Putamen (tissue), 1 donor: ENCODE results near the gene STIM2.
A peak's percentile ranks its signal among the peaks of the same experiment; 100 is the strongest.

ENCODE experiments used
- DNase-seq: peaks from one replicate; pipeline ENCODE4 v3.0.0-alpha.2; 2016; ENCODE audit warnings: low spot score

Gene STIM2

GRCh38 chr4:26837993-26838842 is 22.4 kb upstream of the STIM2 start:
- no peak for DNase-seq

GRCh38 chr4:26839016-26839415 is 21.6 kb upstream of the STIM2 start:
- DNase-seq = no peak

- DNase-seq = no peak
These were observed 21.1 kb upstream of the STIM2 start for GRCh38 chr4:26839534-26839951.

- DNase-seq = no peak
These were observed 19.9 kb upstream of the STIM2 start for GRCh38 chr4:26840786-26841185.

GRCh38 chr4:26842911-26843310 is 17.7 kb upstream of the STIM2 start:
- no peak for DNase-seq

GRCh38 chr4:26850528-26850927 is 10.1 kb upstream of the STIM2 start:
- no peak for DNase-seq

- no peak for DNase-seq
These were observed 9.5 kb upstream of the STIM2 start for GRCh38 chr4:26851129-26851528.

- DNase-seq = no peak
These were observed 5.9 kb upstream of the STIM2 start for GRCh38 chr4:26854701-26855100.

GRCh38 chr4:26856906-26857277 is 3.7 kb upstream of the STIM2 start:
- DNase-seq = no peak

GRCh38 chr4:26857278-26858034 is 3.2 kb upstream of the STIM2 start:
- DNase-seq = peak; percentile 86

- DNase-seq = no peak
These were observed 2.4 kb upstream of the STIM2 start for GRCh38 chr4:26858035-26858918.

GRCh38 chr4:26858947-26859401 is 1.7 kb upstream of the STIM2 start:
- DNase-seq = no peak

- DNase-seq = no peak
These were observed 882 bp upstream of the STIM2 start for GRCh38 chr4:26859762-26860156.

- DNase-seq = peak; percentile 53
These were observed 337 bp downstream of the STIM2 start for GRCh38 chr4:26860922-26861433.

- DNase-seq = peak; percentile 64
These were observed 969 bp downstream of the STIM2 start for GRCh38 chr4:26861434-26862186.

- DNase-seq = no peak
These were observed 1.8 kb downstream of the STIM2 start for GRCh38 chr4:26862381-26862915.

- DNase-seq = no peak
These were observed 2.9 kb downstream of the STIM2 start for GRCh38 chr4:26863512-26863911.

- DNase-seq = no peak
These were observed 4.3 kb downstream of the STIM2 start for GRCh38 chr4:26864899-26865298.

GRCh38 chr4:26866203-26866602 is 5.6 kb downstream of the STIM2 start:
- DNase-seq = no peak

- DNase-seq = no peak
These were observed 6.1 kb downstream of the STIM2 start for GRCh38 chr4:26866781-26867180.
